ENCODE data around the gene TMEM138.

TMEM138 gene

GRCh38 chr11:61406991-61407728 is 45.0 kb downstream of the TMEM138 start:
- TF ChIP-seq CTCF (IDR thresholded peaks at IDR 0.05; ENCODE audit: low read depth, low read length, missing control alignments) = no peak
- in situ Hi-C loops (cut with HindIII; ENCODE audit: low sequenced_read_pairs) = no loop called here

GRCh38 chr11:61411589-61411988 is 49.4 kb downstream of the TMEM138 start:
- no peak for TF ChIP-seq CTCF (IDR thresholded peaks at IDR 0.05; ENCODE audit: low read depth, low read length, missing control alignments)
- DNase-seq (ENCODE audit: low read depth) = no peak
- in situ Hi-C loops (cut with HindIII; ENCODE audit: low sequenced_read_pairs) = no loop called here
- no peak overlapping the region for H3K4me3 ChIP-seq (ENCODE audit: low read depth, low read length)

More at GRCh38 chr11:61406991-61407728, 45.0 kb downstream of the TMEM138 start:
- DNase-seq (ENCODE audit: low read depth) = no peak
- no peak overlapping the region for H3K4me3 ChIP-seq (ENCODE audit: low read depth, low read length)

GRCh38 chr11:61413496-61413895 is 51.3 kb downstream of the TMEM138 start:
- H3K4me3 ChIP-seq (ENCODE audit: low read depth, low read length) = no peak overlapping the region
- DNase-seq (ENCODE audit: low read depth) = no peak
- in situ Hi-C loops (cut with HindIII; ENCODE audit: low sequenced_read_pairs) = no loop called here
- no peak for TF ChIP-seq CTCF (IDR thresholded peaks at IDR 0.05; ENCODE audit: low read depth, low read length, missing control alignments)

GRCh38 chr11:61414547-61414946 is 52.4 kb downstream of the TMEM138 start:
- H3K4me3 ChIP-seq (ENCODE audit: low read depth, low read length) = no peak overlapping the region
- no peak for TF ChIP-seq CTCF (IDR thresholded peaks at IDR 0.05; ENCODE audit: low read depth, low read length, missing control alignments)
- in situ Hi-C loops (cut with HindIII; ENCODE audit: low sequenced_read_pairs) = no loop called here
- DNase-seq (ENCODE audit: low read depth) = no peak

GRCh38 chr11:61415381-61415780 is 53.2 kb downstream of the TMEM138 start:
- in situ Hi-C loops (cut with HindIII; ENCODE audit: low sequenced_read_pairs) = no loop called here
- H3K4me3 ChIP-seq (ENCODE audit: low read depth, low read length) = no peak overlapping the region
- TF ChIP-seq CTCF (IDR thresholded peaks at IDR 0.05; ENCODE audit: low read depth, low read length, missing control alignments) = no peak
- no peak for DNase-seq (ENCODE audit: low read depth)

- TF ChIP-seq CTCF (IDR thresholded peaks at IDR 0.05; ENCODE audit: low read depth, low read length, missing control alignments) = no peak
- no peak overlapping the region for H3K4me3 ChIP-seq (ENCODE audit: low read depth, low read length)
- no peak for DNase-seq (ENCODE audit: low read depth)
- in situ Hi-C loops (cut with HindIII; ENCODE audit: low sequenced_read_pairs) = no loop called here
Measured at GRCh38 chr11:61416941-61417340, 54.8 kb downstream of the TMEM138 start.
